Activated T-helper 1 cell treated with anti-CD3 and anti-CD28 coated beads, Interleukin-12 subunit alpha, Interleukin-12 subunit beta, Interleukin-2, Interleukin-4 antibody, amounts not matched to agents 30 ng/mL and 10 ng/mL and 1 ng/mL, durations not matched to agents 14 hours and 24 hours and 36 hours (primary cell): ENCODE data around the gene OR10C1. TPM values are rescaled to one million over a fixed set of nuclear protein-coding genes. Genes with fewer than 3 reads are reported as not detected.

Experiments used
- DNase-seq: peaks from one replicate; pipeline ENCODE4 v3.0.0; 2021; ENCODE audit warnings: low spot score
- H3K27ac Mint-ChIP-seq: one replicate; pipeline ENCODE4 v1.8.0; 2021; ENCODE audit warnings: mild to moderate bottlenecking, mixed read lengths
- H3K27me3 Mint-ChIP-seq: one replicate; pipeline ENCODE4 v1.8.0; 2022; ENCODE audit warnings: mild to moderate bottlenecking, moderate library complexity, mixed read lengths; ENCODE audit not compliant: insufficient read depth
- H3K36me3 Mint-ChIP-seq: one replicate; pipeline ENCODE4 v1.8.0; 2021; ENCODE audit warnings: low read depth, mixed read lengths
- H3K4me1 Mint-ChIP-seq: one replicate; pipeline ENCODE4 v1.8.0; 2021; ENCODE audit warnings: low read depth, mixed read lengths
- H3K4me3 Mint-ChIP-seq: one replicate; pipeline ENCODE4 v1.8.0; 2021; ENCODE audit warnings: mild to moderate bottlenecking, moderate library complexity, mixed read lengths
- H3K9me3 Mint-ChIP-seq: one replicate; pipeline ENCODE4 v1.8.0; 2021; ENCODE audit warnings: mixed read lengths
- intact Hi-C: fragments of 100-400 bp; cut with micrococcal nuclease; formaldehyde crosslinking; loops from one replicate; pipeline ENCODE4 v1.15.1; 2024
- total RNA-seq: library from RNA; stranded (reverse); gene quantifications from 2 replicates; pipeline ENCODE4 v1.2.3, GENCODE V29; 2022

The OR10C1 gene
- total RNA-seq, 1 donor from 2014 or later, result not detected

GRCh38 chr6:29451471-29452193, 12.5 kb downstream of the OR10C1 start:
- intact Hi-C loops, result no loop called here
- no peak overlapping the region for H3K4me3 Mint-ChIP-seq
- peaks cover 13% of the 10 kb centered on the region for H3K9me3 Mint-ChIP-seq
- no peaks in the 10 kb centered on the region for H3K4me1 Mint-ChIP-seq
- H3K27me3 Mint-ChIP-seq, result peaks cover 14% of the 10 kb centered on the region
- no peak overlapping the region for H3K27ac Mint-ChIP-seq
- H3K36me3 Mint-ChIP-seq, result no peaks in the 10 kb centered on the region
- no peak for DNase-seq

GRCh38 chr6:29456971-29457370, 17.9 kb downstream of the OR10C1 start, which contains the start of the genes OR11A1 and OR2H1:
Gene OR11A1 (minus strand): TSS chr6:29457071. CDS start chr6:29427641, 29,430 bp downstream.
Gene OR2H1 (plus strand): TSS chr6:29457155. CDS start chr6:29461770, 4,615 bp downstream.
- Mint-ChIP-seq H3K27me3 (peaks cover 12% of the 10 kb centered on the region), H3K4me1 (no peaks in the 10 kb centered on the region), H3K9me3 (peaks cover 3% of the 10 kb centered on the region), H3K36me3 (no peaks in the 10 kb centered on the region), H3K4me3 (no peak within 1 kb of the TSS), H3K27ac (no peak within 1 kb of the TSS)
- intact Hi-C loops, result no loop called here
- DNase-seq, result no peak

GRCh38 chr6:29461021-29461814, 22.1 kb downstream of the OR10C1 start:
- no peaks in the 10 kb centered on the region for H3K36me3 Mint-ChIP-seq
- DNase-seq, result no peak
- H3K9me3 Mint-ChIP-seq, result no peaks in the 10 kb centered on the region
- intact Hi-C loops, result no loop called here
- no peak overlapping the region for H3K27ac Mint-ChIP-seq
- H3K4me3 Mint-ChIP-seq, result no peak overlapping the region
- H3K4me1 Mint-ChIP-seq, result no peaks in the 10 kb centered on the region
- H3K27me3 Mint-ChIP-seq, result peaks cover 7% of the 10 kb centered on the region

- Mint-ChIP-seq H3K27ac (no peak overlapping the region), H3K27me3 (peaks cover 7% of the 10 kb centered on the region), H3K9me3 (no peaks in the 10 kb centered on the region), H3K4me3 (no peak overlapping the region), H3K36me3 (no peaks in the 10 kb centered on the region), H3K4me1 (no peaks in the 10 kb centered on the region)
- DNase-seq, result no peak
- intact Hi-C loops, result no loop called here
Measured at GRCh38 chr6:29462022-29462421, 22.9 kb downstream of the OR10C1 start.

- Mint-ChIP-seq H3K9me3 (no peaks in the 10 kb centered on the region), H3K36me3 (no peaks in the 10 kb centered on the region), H3K4me1 (no peaks in the 10 kb centered on the region), H3K27ac (no peak overlapping the region), H3K4me3 (no peak overlapping the region), H3K27me3 (no peaks in the 10 kb centered on the region)
- no peak for DNase-seq
- intact Hi-C loops, result no loop called here
Measured at GRCh38 chr6:29465279-29465678, 26.2 kb downstream of the OR10C1 start.

GRCh38 chr6:29465801-29466200, 26.7 kb downstream of the OR10C1 start:
- DNase-seq, result no peak

GRCh38 chr6:29466241-29466640, 27.1 kb downstream of the OR10C1 start:
- Mint-ChIP-seq H3K27ac (no peak overlapping the region), H3K27me3 (no peaks in the 10 kb centered on the region), H3K36me3 (no peaks in the 10 kb centered on the region), H3K4me1 (no peaks in the 10 kb centered on the region), H3K9me3 (no peaks in the 10 kb centered on the region), H3K4me3 (no peak overlapping the region)
- intact Hi-C loops, result no loop called here
- DNase-seq, result no peak

More at GRCh38 chr6:29465801-29466200, 26.7 kb downstream of the OR10C1 start:
- Mint-ChIP-seq H3K4me3 (no peak overlapping the region), H3K4me1 (no peaks in the 10 kb centered on the region), H3K27me3 (no peaks in the 10 kb centered on the region), H3K36me3 (no peaks in the 10 kb centered on the region), H3K27ac (no peak overlapping the region), H3K9me3 (no peaks in the 10 kb centered on the region)
- intact Hi-C loops, result no loop called here

GRCh38 chr6:29474996-29475395, 35.9 kb downstream of the OR10C1 start:
- Mint-ChIP-seq H3K27me3 (peaks cover 6% of the 10 kb centered on the region), H3K4me1 (no peaks in the 10 kb centered on the region), H3K27ac (no peak overlapping the region), H3K36me3 (no peaks in the 10 kb centered on the region), H3K9me3 (no peaks in the 10 kb centered on the region), H3K4me3 (no peak overlapping the region)
- intact Hi-C loops, result no loop called here
- no peak for DNase-seq

GRCh38 chr6:29477923-29478450, 38.9 kb downstream of the OR10C1 start:
- no peak for DNase-seq
- H3K9me3 Mint-ChIP-seq, result no peaks in the 10 kb centered on the region
- intact Hi-C loops, result no loop called here
- peaks cover under 1% of the 10 kb centered on the region for H3K27me3 Mint-ChIP-seq
- H3K4me1 Mint-ChIP-seq, result no peaks in the 10 kb centered on the region
- H3K27ac Mint-ChIP-seq, result no peak overlapping the region
- H3K4me3 Mint-ChIP-seq, result no peak overlapping the region
- no peaks in the 10 kb centered on the region for H3K36me3 Mint-ChIP-seq

GRCh38 chr6:29478740-29479139, 39.6 kb downstream of the OR10C1 start:
- H3K27ac Mint-ChIP-seq, result no peak overlapping the region
- DNase-seq, result no peak
- H3K36me3 Mint-ChIP-seq, result no peaks in the 10 kb centered on the region
- H3K4me3 Mint-ChIP-seq, result no peak overlapping the region
- intact Hi-C loops, result no loop called here
- H3K27me3 Mint-ChIP-seq, result peaks cover 3% of the 10 kb centered on the region
- no peaks in the 10 kb centered on the region for H3K4me1 Mint-ChIP-seq
- no peaks in the 10 kb centered on the region for H3K9me3 Mint-ChIP-seq

- no peaks in the 10 kb centered on the region for H3K9me3 Mint-ChIP-seq
- DNase-seq, result no peak
- H3K27ac Mint-ChIP-seq, result no peak overlapping the region
- H3K27me3 Mint-ChIP-seq, result peaks cover 3% of the 10 kb centered on the region
- H3K36me3 Mint-ChIP-seq, result no peaks in the 10 kb centered on the region
- H3K4me1 Mint-ChIP-seq, result no peaks in the 10 kb centered on the region
- intact Hi-C loops, result no loop called here
- no peak overlapping the region for H3K4me3 Mint-ChIP-seq
Measured at GRCh38 chr6:29479560-29479959, 40.5 kb downstream of the OR10C1 start.

- Mint-ChIP-seq H3K36me3 (no peaks in the 10 kb centered on the region), H3K27me3 (peaks cover 8% of the 10 kb centered on the region), H3K4me1 (no peaks in the 10 kb centered on the region), H3K9me3 (no peaks in the 10 kb centered on the region), H3K4me3 (no peak overlapping the region), H3K27ac (no peak overlapping the region)
- intact Hi-C loops, result no loop called here
- no peak for DNase-seq
Measured at GRCh38 chr6:29483186-29483585, 44.1 kb downstream of the OR10C1 start.

- no peak overlapping the region for H3K4me3 Mint-ChIP-seq
- no peak for DNase-seq
- H3K27ac Mint-ChIP-seq, result no peak overlapping the region
Measured at GRCh38 chr6:29483735-29484134, 44.6 kb downstream of the OR10C1 start.

More at GRCh38 chr6:29483735-29484134, 44.6 kb downstream of the OR10C1 start:
- no peaks in the 10 kb centered on the region for H3K9me3 Mint-ChIP-seq
- H3K27me3 Mint-ChIP-seq, result peaks cover 8% of the 10 kb centered on the region
- intact Hi-C loops, result no loop called here
- no peaks in the 10 kb centered on the region for H3K4me1 Mint-ChIP-seq
- no peaks in the 10 kb centered on the region for H3K36me3 Mint-ChIP-seq
